Astrocyte (in vitro differentiated cells and primary cell): ENCODE results near the gene MAFF.

ENCODE experiments used
- EZH2 ChIP-seq: IDR thresholded peaks from 2 replicates; pipeline ENCODE4 v1.6.1; 2012; ENCODE audit warnings: mild to moderate bottlenecking, low read length, inconsistent platforms; ENCODE audit not compliant: insufficient read depth
- TF ChIP-seq, protein P1 (sequence below): IDR thresholded peaks from 2 replicates; pipeline ENCODE4 v1.5.1; 2011; ENCODE audit warnings: low read depth, mild to moderate bottlenecking, inconsistent platforms, low read length, moderate library complexity; ENCODE audit not compliant: insufficient read depth

DNA sequence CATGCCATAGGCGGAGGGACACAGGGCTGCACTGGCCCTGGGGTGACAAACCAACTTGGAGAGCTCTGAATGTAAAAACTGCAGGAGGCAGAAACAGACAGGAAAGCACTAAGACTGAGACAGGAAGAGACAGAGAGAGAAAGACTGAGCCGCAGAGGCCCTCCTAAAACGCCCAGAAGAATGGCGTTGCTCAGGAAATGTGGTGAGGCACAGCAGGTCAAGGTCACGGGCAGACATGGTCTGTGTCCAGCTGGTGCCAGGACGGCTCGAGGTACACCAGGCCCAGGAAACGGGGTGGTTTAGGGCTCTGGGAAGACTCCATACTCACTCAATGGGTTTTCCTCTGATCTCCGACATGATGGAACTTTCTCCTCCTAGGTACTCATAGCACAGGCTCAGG, 29.1 kb downstream of the MAFF start:
- TF ChIP-seq, protein P1, sequence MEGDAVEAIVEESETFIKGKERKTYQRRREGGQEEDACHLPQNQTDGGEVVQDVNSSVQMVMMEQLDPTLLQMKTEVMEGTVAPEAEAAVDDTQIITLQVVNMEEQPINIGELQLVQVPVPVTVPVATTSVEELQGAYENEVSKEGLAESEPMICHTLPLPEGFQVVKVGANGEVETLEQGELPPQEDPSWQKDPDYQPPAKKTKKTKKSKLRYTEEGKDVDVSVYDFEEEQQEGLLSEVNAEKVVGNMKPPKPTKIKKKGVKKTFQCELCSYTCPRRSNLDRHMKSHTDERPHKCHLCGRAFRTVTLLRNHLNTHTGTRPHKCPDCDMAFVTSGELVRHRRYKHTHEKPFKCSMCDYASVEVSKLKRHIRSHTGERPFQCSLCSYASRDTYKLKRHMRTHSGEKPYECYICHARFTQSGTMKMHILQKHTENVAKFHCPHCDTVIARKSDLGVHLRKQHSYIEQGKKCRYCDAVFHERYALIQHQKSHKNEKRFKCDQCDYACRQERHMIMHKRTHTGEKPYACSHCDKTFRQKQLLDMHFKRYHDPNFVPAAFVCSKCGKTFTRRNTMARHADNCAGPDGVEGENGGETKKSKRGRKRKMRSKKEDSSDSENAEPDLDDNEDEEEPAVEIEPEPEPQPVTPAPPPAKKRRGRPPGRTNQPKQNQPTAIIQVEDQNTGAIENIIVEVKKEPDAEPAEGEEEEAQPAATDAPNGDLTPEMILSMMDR: no peak
- no peak for TF ChIP-seq EZH2
